ENCODE measurements around the gene HAND2.

The HAND2 gene

GRCh38 chr4:173505924-173506518 is 24.0 kb downstream of the HAND2 start:
- Histone ChIP-seq H3K4me3 (ENCODE audit: low read depth in 1 of 2, low read length in 2 of 2) (no peak overlapping the region), H3K9me3 (ENCODE audit: insufficient read depth, low read length, severe bottlenecking) (no peaks in the 10 kb centered on the region), H3K27me3 (ENCODE audit: insufficient read depth, low read length, poor library complexity) (no peaks in the 10 kb centered on the region), H3K9ac (ENCODE audit: low read depth, low read length) (no peak overlapping the region), H4K20me1 (ENCODE audit: insufficient read depth, low read length) (no peaks in the 10 kb centered on the region), H3K79me2 (ENCODE audit: insufficient read depth, low read length) (no peaks in the 10 kb centered on the region), H2AFZ (ENCODE audit: low read depth, low read length) (0 out of 2 replicates have a peak overlapping the region, but pooled peaks have one; percentile 21), H3K36me3 (ENCODE audit: insufficient read depth, low read length) (no peaks in the 10 kb centered on the region), H3K27ac (ENCODE audit: low read length) (no peak overlapping the region), H3K4me1 (ENCODE audit: insufficient read depth, low read length) (no peaks in the 10 kb centered on the region), H3K4me2 (ENCODE audit: insufficient read depth, low read length) (no peak overlapping the region)
- TF ChIP-seq, protein P1, sequence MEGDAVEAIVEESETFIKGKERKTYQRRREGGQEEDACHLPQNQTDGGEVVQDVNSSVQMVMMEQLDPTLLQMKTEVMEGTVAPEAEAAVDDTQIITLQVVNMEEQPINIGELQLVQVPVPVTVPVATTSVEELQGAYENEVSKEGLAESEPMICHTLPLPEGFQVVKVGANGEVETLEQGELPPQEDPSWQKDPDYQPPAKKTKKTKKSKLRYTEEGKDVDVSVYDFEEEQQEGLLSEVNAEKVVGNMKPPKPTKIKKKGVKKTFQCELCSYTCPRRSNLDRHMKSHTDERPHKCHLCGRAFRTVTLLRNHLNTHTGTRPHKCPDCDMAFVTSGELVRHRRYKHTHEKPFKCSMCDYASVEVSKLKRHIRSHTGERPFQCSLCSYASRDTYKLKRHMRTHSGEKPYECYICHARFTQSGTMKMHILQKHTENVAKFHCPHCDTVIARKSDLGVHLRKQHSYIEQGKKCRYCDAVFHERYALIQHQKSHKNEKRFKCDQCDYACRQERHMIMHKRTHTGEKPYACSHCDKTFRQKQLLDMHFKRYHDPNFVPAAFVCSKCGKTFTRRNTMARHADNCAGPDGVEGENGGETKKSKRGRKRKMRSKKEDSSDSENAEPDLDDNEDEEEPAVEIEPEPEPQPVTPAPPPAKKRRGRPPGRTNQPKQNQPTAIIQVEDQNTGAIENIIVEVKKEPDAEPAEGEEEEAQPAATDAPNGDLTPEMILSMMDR (IDR thresholded peaks at IDR 0.05; ENCODE audit: borderline replicate concordance, extremely low read depth, low read length, poor library complexity, severe bottlenecking), result peak; percentile 86
- no peak for TF ChIP-seq EZH2 (IDR thresholded peaks at IDR 0.05; ENCODE audit: borderline replicate concordance, low read depth, low read length, severe bottlenecking)
- ATAC-seq (ENCODE audit: insufficient read depth, low read depth) (peak; percentile 96), DNase-seq (peak; percentile 60)

DNA sequence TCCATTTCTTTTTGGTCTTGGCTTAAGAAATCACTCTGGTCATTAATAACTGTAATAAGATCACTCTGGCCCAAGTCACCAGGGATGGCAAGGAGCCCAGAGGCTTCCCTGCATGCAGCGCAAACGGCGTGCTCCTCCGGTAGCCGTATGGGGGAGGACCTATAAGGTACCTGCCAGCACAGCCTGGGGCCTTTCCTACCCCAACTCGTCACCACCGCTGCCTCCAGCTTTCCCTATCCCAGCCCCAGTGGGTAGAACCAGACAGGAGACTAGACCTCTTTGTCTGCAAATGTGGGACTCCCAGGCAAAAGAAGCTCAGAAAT is 25.9 kb downstream of the HAND2 start:
- no peak overlapping the region for H3K4me3 ChIP-seq (ENCODE audit: low read depth in 1 of 2, low read length in 2 of 2)
- no peak overlapping the region for H2AFZ ChIP-seq (ENCODE audit: low read depth, low read length)
- no peaks in the 10 kb centered on the region for H3K79me2 ChIP-seq (ENCODE audit: insufficient read depth, low read length)
- no peaks in the 10 kb centered on the region for H3K27me3 ChIP-seq (ENCODE audit: insufficient read depth, low read length, poor library complexity)
- H3K4me2 ChIP-seq (ENCODE audit: insufficient read depth, low read length), result no peak overlapping the region
- DNase-seq, result no peak
- H3K4me1 ChIP-seq (ENCODE audit: insufficient read depth, low read length), result no peaks in the 10 kb centered on the region
- no peaks in the 10 kb centered on the region for H3K36me3 ChIP-seq (ENCODE audit: insufficient read depth, low read length)
- ATAC-seq (ENCODE audit: insufficient read depth, low read depth), result no peak
- no peak overlapping the region for H3K9ac ChIP-seq (ENCODE audit: low read depth, low read length)
- H3K9me3 ChIP-seq (ENCODE audit: insufficient read depth, low read length, severe bottlenecking), result no peaks in the 10 kb centered on the region
- TF ChIP-seq, protein P1 (IDR thresholded peaks at IDR 0.05; ENCODE audit: borderline replicate concordance, extremely low read depth, low read length, poor library complexity, severe bottlenecking), result no peak
- no peak for TF ChIP-seq EZH2 (IDR thresholded peaks at IDR 0.05; ENCODE audit: borderline replicate concordance, low read depth, low read length, severe bottlenecking)
- H3K27ac ChIP-seq (ENCODE audit: low read length), result no peak overlapping the region
- H4K20me1 ChIP-seq (ENCODE audit: insufficient read depth, low read length), result no peaks in the 10 kb centered on the region

- Histone ChIP-seq H3K27me3 (ENCODE audit: insufficient read depth, low read length, poor library complexity) (no peaks in the 10 kb centered on the region), H3K4me2 (ENCODE audit: insufficient read depth, low read length) (no peak overlapping the region), H3K79me2 (ENCODE audit: insufficient read depth, low read length) (no peaks in the 10 kb centered on the region), H3K4me1 (ENCODE audit: insufficient read depth, low read length) (no peaks in the 10 kb centered on the region), H3K27ac (ENCODE audit: low read length) (no peak overlapping the region), H3K36me3 (ENCODE audit: insufficient read depth, low read length) (no peaks in the 10 kb centered on the region), H3K9me3 (ENCODE audit: insufficient read depth, low read length, severe bottlenecking) (no peaks in the 10 kb centered on the region), H2AFZ (ENCODE audit: low read depth, low read length) (no peak overlapping the region), H4K20me1 (ENCODE audit: insufficient read depth, low read length) (no peaks in the 10 kb centered on the region), H3K9ac (ENCODE audit: low read depth, low read length) (no peak overlapping the region), H3K4me3 (ENCODE audit: low read depth in 1 of 2, low read length in 2 of 2) (no peak overlapping the region)
- TF ChIP-seq EZH2 (IDR thresholded peaks at IDR 0.05; ENCODE audit: borderline replicate concordance, low read depth, low read length, severe bottlenecking), result no peak
- TF ChIP-seq, protein P1 (IDR thresholded peaks at IDR 0.05; ENCODE audit: borderline replicate concordance, extremely low read depth, low read length, poor library complexity, severe bottlenecking), result no peak
- no peak for ATAC-seq (ENCODE audit: insufficient read depth, low read depth)
- DNase-seq, result no peak
Measured at GRCh38 chr4:173503330-173504180, 26.5 kb downstream of the HAND2 start.

Measured in DND-41 (cell line).